22Rv1 (cell line): Measurements from ENCODE around the gene NRP2.

Experiments used
- H3K27ac ChIP-seq: fragments of 450-650 bp; 2 replicates; pipeline ENCODE4 v1.5.1; 2017
- CTCF ChIP-seq: fragments of 450-650 bp; IDR thresholded peaks from 2 replicates; pipeline ENCODE4 v1.5.1; 2017; ENCODE audit warnings: mild to moderate bottlenecking
- ZFX ChIP-seq: fragments of 450-650 bp; IDR thresholded peaks from 2 replicates; pipeline ENCODE4 v1.6.1; 2017; ENCODE audit warnings: antibody characterized with exemption, borderline replicate concordance

Gene NRP2

GRCh38 chr2:205654878-205655605 is 27.3 kb upstream of the NRP2 start:
- no peak for TF ChIP-seq CTCF
- TF ChIP-seq ZFX: no peak
- H3K27ac ChIP-seq: no peak overlapping the region

GRCh38 chr2:205655779-205656456 is 26.4 kb upstream of the NRP2 start:
- TF ChIP-seq CTCF: no peak
- no peak for TF ChIP-seq ZFX
- H3K27ac ChIP-seq: no peak overlapping the region

- no peak overlapping the region for H3K27ac ChIP-seq
- no peak for TF ChIP-seq CTCF
- TF ChIP-seq ZFX: no peak
Measured at GRCh38 chr2:205656461-205656860, 25.8 kb upstream of the NRP2 start.

DNA sequence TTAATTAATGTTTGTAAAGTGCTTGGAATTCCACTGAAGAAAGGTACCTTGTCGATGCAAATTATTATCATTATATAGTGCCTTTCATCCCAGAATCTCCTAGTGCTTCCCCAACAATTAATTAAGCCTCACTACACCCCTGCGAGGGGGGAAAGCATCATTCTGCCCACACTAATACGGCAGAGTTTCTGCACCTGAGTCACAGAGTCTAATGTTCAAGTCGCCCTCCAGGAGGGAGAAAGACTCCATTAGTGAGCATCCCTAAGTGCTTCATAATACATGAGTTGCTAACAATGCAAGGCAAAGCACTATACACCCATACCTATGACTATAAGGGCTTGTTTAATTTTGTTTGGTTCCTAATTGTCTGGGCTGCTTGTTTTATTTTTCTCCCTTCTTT is 25.4 kb upstream of the NRP2 start:
- H3K27ac ChIP-seq: no peak overlapping the region
- no peak for TF ChIP-seq ZFX
- no peak for TF ChIP-seq CTCF

DNA sequence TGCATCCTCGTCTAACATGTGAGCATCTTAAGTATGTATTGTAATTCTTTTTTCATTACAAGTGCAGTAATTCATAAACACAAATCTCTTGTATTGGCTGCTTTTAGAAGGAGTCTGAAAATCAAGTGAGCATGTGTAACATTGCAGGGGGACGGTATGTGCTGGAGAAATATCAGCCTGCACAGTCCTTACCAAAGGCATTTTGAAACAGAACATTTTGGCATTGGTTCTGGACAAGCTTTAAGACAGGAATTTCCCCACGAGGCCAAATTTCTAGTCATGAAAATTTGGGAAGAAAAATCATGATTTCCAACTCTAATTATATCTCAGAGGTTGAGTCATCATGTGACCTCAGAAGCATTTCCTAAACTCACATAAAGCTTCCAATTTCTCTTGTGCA is 24.7 kb upstream of the NRP2 start:
- TF ChIP-seq ZFX: no peak
- TF ChIP-seq CTCF: no peak
- no peak overlapping the region for H3K27ac ChIP-seq

DNA sequence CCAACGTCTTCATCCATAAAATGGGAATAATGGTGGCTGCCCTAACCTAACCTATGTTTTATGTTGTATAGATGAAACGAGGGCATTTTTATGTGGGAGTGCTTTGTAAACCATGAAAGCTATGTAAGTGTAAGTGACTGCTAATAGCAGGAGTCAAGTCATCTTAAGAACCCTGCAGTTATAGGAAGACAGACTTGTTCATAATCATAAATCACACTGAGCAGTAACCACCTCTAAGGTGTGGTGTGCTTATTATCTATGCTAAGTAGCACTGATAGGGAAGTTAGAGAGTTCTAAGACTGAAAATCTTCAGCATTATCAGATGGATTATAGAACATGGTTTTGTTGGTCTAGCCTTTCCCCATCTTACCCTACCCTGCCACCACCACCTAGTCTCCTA is 24.2 kb upstream of the NRP2 start:
- no peak for TF ChIP-seq CTCF
- TF ChIP-seq ZFX: no peak

DNA sequence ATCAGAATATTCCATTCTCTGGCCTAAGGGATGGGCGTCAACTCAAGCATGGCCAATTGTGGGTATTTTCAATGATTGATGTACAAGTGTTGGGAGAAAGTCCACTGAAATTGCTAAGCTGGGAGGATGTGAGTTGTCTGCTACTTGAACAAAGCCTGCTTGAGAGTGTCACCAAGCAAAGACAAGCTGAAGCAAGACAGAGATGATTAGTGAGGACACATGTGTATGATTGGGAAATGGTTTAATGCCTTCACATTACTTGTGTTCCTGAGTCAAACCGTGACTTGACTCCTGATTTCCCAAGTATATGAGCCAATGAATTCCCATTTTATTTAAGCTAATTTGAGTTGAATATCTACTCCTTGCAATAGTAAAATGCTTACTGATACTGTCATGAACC is 23.7 kb upstream of the NRP2 start:
- H3K27ac ChIP-seq: no peak overlapping the region

More for the DNA sequence above, 24.2 kb upstream of the NRP2 start:
- H3K27ac ChIP-seq: no peak overlapping the region

More for the DNA sequence above, 23.7 kb upstream of the NRP2 start:
- no peak for TF ChIP-seq CTCF
